ENCODE results near the gene CCM2.

The CCM2 gene

DNA sequence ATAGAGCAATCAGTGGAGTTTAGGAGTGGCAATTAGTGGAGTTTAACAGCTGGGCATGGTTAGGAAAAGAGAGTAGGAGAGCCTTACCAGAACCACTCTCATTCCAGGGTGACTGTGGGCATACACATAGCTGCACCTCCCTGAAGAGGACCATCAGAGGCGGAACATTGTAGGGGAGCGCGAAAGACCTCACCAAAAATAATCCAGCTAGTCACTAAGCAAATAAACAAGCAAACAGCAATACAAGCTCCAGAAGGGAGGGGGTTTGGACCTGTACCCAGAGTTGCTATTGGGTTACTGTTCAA, 92.9 kb downstream of the CCM2 start:
- WGBS (ENCODE audit: extremely low coverage, insufficient coverage, insufficient read length): no CpG with 5 or more reads among the region's 3 CpGs
- DNase-seq: no peak

DNA sequence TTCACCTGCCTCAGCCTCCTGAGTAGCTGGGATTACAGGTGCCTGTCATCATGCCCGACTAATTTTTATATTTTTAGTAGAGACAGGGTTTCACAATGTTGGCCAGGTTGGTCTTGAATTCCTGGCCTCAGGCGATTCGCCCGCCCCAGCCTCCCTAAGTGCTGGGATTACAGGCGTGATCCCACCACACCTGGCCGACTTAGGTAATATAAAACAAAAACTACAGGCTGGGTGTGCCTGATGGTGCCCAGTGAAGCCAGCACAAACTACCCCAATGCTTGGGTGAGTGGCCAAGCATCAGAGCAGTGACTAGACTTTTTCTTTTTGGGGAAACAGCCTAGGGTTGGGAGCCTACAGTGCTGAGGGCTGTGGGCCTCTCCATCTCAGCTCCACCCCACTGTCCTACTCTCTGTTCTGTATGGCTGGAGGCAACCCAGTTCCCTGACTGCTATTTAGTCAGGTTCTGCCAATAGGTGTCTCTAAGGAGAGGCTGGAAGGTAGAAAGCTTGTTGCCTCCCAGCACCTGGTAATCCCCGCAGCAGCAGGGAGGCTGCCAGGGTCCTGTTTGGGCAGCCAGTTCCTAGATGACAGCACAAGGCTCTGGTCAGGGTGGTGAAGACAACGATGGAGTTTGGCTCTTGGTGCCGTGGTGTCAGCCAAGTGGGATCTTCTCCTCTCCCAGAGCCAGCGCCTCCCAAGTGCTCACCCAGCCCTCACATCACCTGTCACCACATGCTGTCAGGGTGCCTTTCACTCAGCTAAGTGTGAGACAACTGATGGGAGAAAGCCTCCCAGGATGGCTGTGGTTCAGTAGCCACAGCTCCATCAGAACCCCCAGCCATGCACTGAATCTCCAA, 99.2 kb downstream of the CCM2 start:
- Histone ChIP-seq H2AK5ac (ENCODE audit: low read length) (no peak overlapping the region), H2BK12ac (ENCODE audit: low read length) (no peak overlapping the region), H3K4me1 (ENCODE audit: control insufficient read depth in 1 of 2, insufficient read depth in 2 of 2, low read length in 2 of 2) (no peaks in the 10 kb centered on the region), H2BK120ac (ENCODE audit: insufficient read depth, low read length, poor library complexity) (no peak overlapping the region), H2BK5ac (ENCODE audit: low read depth, low read length, poor library complexity) (no peak overlapping the region), H3K79me2 (ENCODE audit: control insufficient read depth, insufficient read depth, low read length, poor library complexity) (no peaks in the 10 kb centered on the region), H3K27ac (ENCODE audit: low read depth, low read length) (no peak overlapping the region), H3K18ac (ENCODE audit: low read length) (no peak overlapping the region), H3K4ac (ENCODE audit: low read depth, low read length) (no peak overlapping the region), H3K9me3 (ENCODE audit: insufficient read depth, low read depth, low read length) (no peaks in the 10 kb centered on the region), H3K79me1 (ENCODE audit: low read length) (no peaks in the 10 kb centered on the region), H3K4me3 (ENCODE audit: low read depth, low read length) (no peak overlapping the region), H3K36me3 (ENCODE audit: control insufficient read depth in 1 of 2, insufficient read depth in 2 of 2, low read length in 2 of 2) (peaks cover 51 to 53% of the 10 kb centered on the region in 2 experiments), H2AFZ (ENCODE audit: insufficient read depth, low read length, poor library complexity) (no peak overlapping the region), H3K4me2 (ENCODE audit: low read length) (no peak overlapping the region), H3K14ac (ENCODE audit: low read length) (no peak overlapping the region), H3K27me3 (ENCODE audit: insufficient read depth, low read length) (no peaks in the 10 kb centered on the region), H3K23ac (ENCODE audit: low read length) (no peak overlapping the region), H4K12ac (ENCODE audit: low read depth, low read length) (no peak overlapping the region), H4K91ac (ENCODE audit: low read depth, low read length) (no peak overlapping the region), H3K9ac (ENCODE audit: low read length) (no peak overlapping the region), H4K8ac (ENCODE audit: low read depth, low read length) (no peak overlapping the region)
- DNase-seq: no peak
- no CpG with 5 or more reads among the region's 10 CpGs for WGBS (ENCODE audit: extremely low coverage, insufficient coverage, insufficient read length)

More for the DNA sequence above, 92.9 kb downstream of the CCM2 start:
- no peak overlapping the region for H2AFZ ChIP-seq (ENCODE audit: insufficient read depth, low read length, poor library complexity)
- no peak overlapping the region for H3K4me2 ChIP-seq (ENCODE audit: low read length)
- H3K23ac ChIP-seq (ENCODE audit: low read length): no peak overlapping the region
- H2AK5ac ChIP-seq (ENCODE audit: low read length): no peak overlapping the region
- H2BK5ac ChIP-seq (ENCODE audit: low read depth, low read length, poor library complexity): no peak overlapping the region
- H3K79me1 ChIP-seq (ENCODE audit: low read length): peaks cover 3% of the 10 kb centered on the region
- H3K18ac ChIP-seq (ENCODE audit: low read length): no peak overlapping the region
- H4K91ac ChIP-seq (ENCODE audit: low read depth, low read length): no peak overlapping the region
- H3K36me3 ChIP-seq (ENCODE audit: control insufficient read depth in 1 of 2, insufficient read depth in 2 of 2, low read length in 2 of 2): no peaks in the 10 kb centered on the region
- H4K12ac ChIP-seq (ENCODE audit: low read depth, low read length): no peak overlapping the region
- H3K9me3 ChIP-seq (ENCODE audit: insufficient read depth, low read depth, low read length): peaks cover 2% of the 10 kb centered on the region
- no peak overlapping the region for H3K4ac ChIP-seq (ENCODE audit: low read depth, low read length)
- H4K8ac ChIP-seq (ENCODE audit: low read depth, low read length): no peak overlapping the region
- H3K4me3 ChIP-seq (ENCODE audit: low read depth, low read length): no peak overlapping the region
- H3K14ac ChIP-seq (ENCODE audit: low read length): no peak overlapping the region
- peaks cover 3 to 12% of the 10 kb centered on the region in 2 experiments for H3K4me1 ChIP-seq (ENCODE audit: control insufficient read depth in 1 of 2, insufficient read depth in 2 of 2, low read length in 2 of 2)
- H3K27ac ChIP-seq (ENCODE audit: low read depth, low read length): no peak overlapping the region
- no peaks in the 10 kb centered on the region for H3K27me3 ChIP-seq (ENCODE audit: insufficient read depth, low read length)
- H3K79me2 ChIP-seq (ENCODE audit: control insufficient read depth, insufficient read depth, low read length, poor library complexity): peaks cover 1% of the 10 kb centered on the region
- H3K9ac ChIP-seq (ENCODE audit: low read length): peak overlapping the region; percentile 18
- no peak overlapping the region for H2BK12ac ChIP-seq (ENCODE audit: low read length)
- H2BK120ac ChIP-seq (ENCODE audit: insufficient read depth, low read length, poor library complexity): no peak overlapping the region

- Histone ChIP-seq H2AK5ac (ENCODE audit: low read length) (no peak overlapping the region), H2BK12ac (ENCODE audit: low read length) (no peak overlapping the region), H2AFZ (ENCODE audit: insufficient read depth, low read length, poor library complexity) (no peak overlapping the region), H3K14ac (ENCODE audit: low read length) (no peak overlapping the region), H3K4ac (ENCODE audit: low read depth, low read length) (no peak overlapping the region), H3K4me1 (ENCODE audit: control insufficient read depth in 1 of 2, insufficient read depth in 2 of 2, low read length in 2 of 2) (no peaks in the 10 kb centered on the region), H3K9me3 (ENCODE audit: insufficient read depth, low read depth, low read length) (no peaks in the 10 kb centered on the region), H3K79me2 (ENCODE audit: control insufficient read depth, insufficient read depth, low read length, poor library complexity) (no peaks in the 10 kb centered on the region), H3K36me3 (ENCODE audit: control insufficient read depth in 1 of 2, insufficient read depth in 2 of 2, low read length in 2 of 2) (peaks cover 60 to 62% of the 10 kb centered on the region in 2 experiments), H3K9ac (ENCODE audit: low read length) (no peak overlapping the region), H3K18ac (ENCODE audit: low read length) (no peak overlapping the region), H4K91ac (ENCODE audit: low read depth, low read length) (no peak overlapping the region), H4K12ac (ENCODE audit: low read depth, low read length) (no peak overlapping the region), H3K4me2 (ENCODE audit: low read length) (no peak overlapping the region), H3K79me1 (ENCODE audit: low read length) (no peaks in the 10 kb centered on the region), H4K8ac (ENCODE audit: low read depth, low read length) (no peak overlapping the region), H3K23ac (ENCODE audit: low read length) (no peak overlapping the region), H3K4me3 (ENCODE audit: low read depth, low read length) (no peak overlapping the region), H2BK120ac (ENCODE audit: insufficient read depth, low read length, poor library complexity) (no peak overlapping the region), H3K27ac (ENCODE audit: low read depth, low read length) (no peak overlapping the region), H2BK5ac (ENCODE audit: low read depth, low read length, poor library complexity) (no peak overlapping the region), H3K27me3 (ENCODE audit: insufficient read depth, low read length) (no peaks in the 10 kb centered on the region)
- no peak for DNase-seq
- no CpG with 5 or more reads among the region's 16 CpGs for WGBS (ENCODE audit: extremely low coverage, insufficient coverage, insufficient read length)
Observed at GRCh38 chr7:45099891-45100760, 100.1 kb downstream of the CCM2 start.

GRCh38 chr7:45100761-45101480, 100.9 kb downstream of the CCM2 start:
- no peak for DNase-seq
- no peaks in the 10 kb centered on the region for H3K79me1 ChIP-seq (ENCODE audit: low read length)
- no peak overlapping the region for H3K14ac ChIP-seq (ENCODE audit: low read length)
- no peak overlapping the region for H3K23ac ChIP-seq (ENCODE audit: low read length)
- no peak overlapping the region for H2BK12ac ChIP-seq (ENCODE audit: low read length)
- H2BK5ac ChIP-seq (ENCODE audit: low read depth, low read length, poor library complexity): no peak overlapping the region
- WGBS (ENCODE audit: extremely low coverage, insufficient coverage, insufficient read length): no CpG with 5 or more reads among the region's 13 CpGs
- H2AK5ac ChIP-seq (ENCODE audit: low read length): no peak overlapping the region
- no peak overlapping the region for H4K12ac ChIP-seq (ENCODE audit: low read depth, low read length)
- H2BK120ac ChIP-seq (ENCODE audit: insufficient read depth, low read length, poor library complexity): no peak overlapping the region
- no peaks in the 10 kb centered on the region for H3K79me2 ChIP-seq (ENCODE audit: control insufficient read depth, insufficient read depth, low read length, poor library complexity)
- no peaks in the 10 kb centered on the region for H3K9me3 ChIP-seq (ENCODE audit: insufficient read depth, low read depth, low read length)
- H3K4me3 ChIP-seq (ENCODE audit: low read depth, low read length): no peak overlapping the region
- no peak overlapping the region for H3K4ac ChIP-seq (ENCODE audit: low read depth, low read length)
- H3K4me2 ChIP-seq (ENCODE audit: low read length): no peak overlapping the region
- H3K27ac ChIP-seq (ENCODE audit: low read depth, low read length): no peak overlapping the region
- no peak overlapping the region for H2AFZ ChIP-seq (ENCODE audit: insufficient read depth, low read length, poor library complexity)
- H4K8ac ChIP-seq (ENCODE audit: low read depth, low read length): no peak overlapping the region
- peaks cover 68 to 70% of the 10 kb centered on the region in 2 experiments for H3K36me3 ChIP-seq (ENCODE audit: control insufficient read depth in 1 of 2, insufficient read depth in 2 of 2, low read length in 2 of 2)
- no peaks in the 10 kb centered on the region for H3K4me1 ChIP-seq (ENCODE audit: control insufficient read depth in 1 of 2, insufficient read depth in 2 of 2, low read length in 2 of 2)
- no peak overlapping the region for H4K91ac ChIP-seq (ENCODE audit: low read depth, low read length)
- H3K18ac ChIP-seq (ENCODE audit: low read length): no peak overlapping the region
- no peak overlapping the region for H3K9ac ChIP-seq (ENCODE audit: low read length)
- no peaks in the 10 kb centered on the region for H3K27me3 ChIP-seq (ENCODE audit: insufficient read depth, low read length)

Data from trophoblast cell (in vitro differentiated cells and primary cell).